Trophoblast cell (in vitro differentiated cells and primary cell): Measurements from ENCODE around the gene LRRN2.

Source experiments
- DNase-seq, 2 donors: peaks; one replicate each; pipeline ENCODE4 v3.0.0-alpha.2; 2016
- H2AFZ ChIP-seq: 2 replicates; pipeline ENCODE4 v1.6.1; 2013; ENCODE audit warnings: low read length, moderate library complexity, mild to moderate bottlenecking; ENCODE audit not compliant: insufficient read depth, poor library complexity
- H2AK5ac ChIP-seq: 2 replicates; pipeline ENCODE4 v1.6.1; 2013; ENCODE audit warnings: mild to moderate bottlenecking, low read length
- H2BK120ac ChIP-seq: 2 replicates; pipeline ENCODE4 v1.6.1; 2013; ENCODE audit warnings: low read length, mild to moderate bottlenecking, moderate library complexity; ENCODE audit not compliant: insufficient read depth, poor library complexity
- H2BK12ac ChIP-seq: 2 replicates; pipeline ENCODE4 v1.6.1; 2013; ENCODE audit warnings: mild to moderate bottlenecking, low read length, moderate library complexity
- H2BK5ac ChIP-seq: 2 replicates; pipeline ENCODE4 v1.6.1; 2013; ENCODE audit warnings: low read length, low read depth, moderate library complexity, mild to moderate bottlenecking; ENCODE audit not compliant: poor library complexity
- H3K14ac ChIP-seq: 2 replicates; pipeline ENCODE4 v1.6.1; 2013; ENCODE audit warnings: mild to moderate bottlenecking, low read length
- H3K18ac ChIP-seq: 2 replicates; pipeline ENCODE4 v1.6.1; 2013; ENCODE audit warnings: mild to moderate bottlenecking, low read length
- H3K23ac ChIP-seq: 2 replicates; pipeline ENCODE4 v1.6.1; 2013; ENCODE audit warnings: low read length
- H3K27ac ChIP-seq: 2 replicates; pipeline ENCODE4 v1.5.1; 2013; ENCODE audit warnings: low read depth, mild to moderate bottlenecking, inconsistent platforms, low read length, moderate library complexity
- H3K27me3 ChIP-seq: 2 replicates; pipeline ENCODE4 v1.6.1; 2013; ENCODE audit warnings: inconsistent platforms, mild to moderate bottlenecking, low read length, moderate library complexity; ENCODE audit not compliant: insufficient read depth
- H3K36me3 ChIP-seq, 2 experiments: 1 replicate in 1 of 2; 2 replicates in 1 of 2; pipeline ENCODE4 v1.6.1; 2013; ENCODE audit warnings: low read length in 2 of 2, mild to moderate bottlenecking in 2 of 2, moderate library complexity in 1 of 2; ENCODE audit not compliant: insufficient read depth in 2 of 2, control insufficient read depth in 1 of 2
- H3K4ac ChIP-seq: 2 replicates; pipeline ENCODE4 v1.6.1; 2013; ENCODE audit warnings: low read depth, mild to moderate bottlenecking, low read length, moderate library complexity
- H3K4me1 ChIP-seq, 2 experiments: 1 replicate in 1 of 2; 2 replicates in 1 of 2; pipeline ENCODE4 v1.6.1; 2013; ENCODE audit warnings: low read length in 2 of 2, mild to moderate bottlenecking in 2 of 2, moderate library complexity in 1 of 2; ENCODE audit not compliant: insufficient read depth in 2 of 2, control insufficient read depth in 1 of 2
- H3K4me2 ChIP-seq: 2 replicates; pipeline ENCODE4 v1.6.1; 2013; ENCODE audit warnings: inconsistent platforms, mild to moderate bottlenecking, low read length, moderate library complexity
- H3K4me3 ChIP-seq: 2 replicates; pipeline ENCODE4 v1.5.1; 2013; ENCODE audit warnings: mild to moderate bottlenecking, low read depth, low read length, inconsistent platforms
- H3K79me1 ChIP-seq: one replicate; pipeline ENCODE4 v1.6.1; 2013; ENCODE audit warnings: low read length
- H3K79me2 ChIP-seq: 2 replicates; pipeline ENCODE4 v1.6.1; 2013; ENCODE audit warnings: low read length, mild to moderate bottlenecking; ENCODE audit not compliant: control insufficient read depth, insufficient read depth, poor library complexity
- H3K9ac ChIP-seq: 2 replicates; pipeline ENCODE4 v1.6.1; 2013; ENCODE audit warnings: mild to moderate bottlenecking, low read length
- H3K9me3 ChIP-seq: 2 replicates; pipeline ENCODE4 v1.6.1; 2013; ENCODE audit warnings: low read depth, mild to moderate bottlenecking, control low read depth, inconsistent platforms, low read length; ENCODE audit not compliant: insufficient read depth
- H4K12ac ChIP-seq: 2 replicates; pipeline ENCODE4 v1.6.1; 2013; ENCODE audit warnings: low read depth, mild to moderate bottlenecking, low read length, moderate library complexity
- H4K8ac ChIP-seq: 2 replicates; pipeline ENCODE4 v1.6.1; 2013; ENCODE audit warnings: low read depth, mild to moderate bottlenecking, low read length, moderate library complexity
- H4K91ac ChIP-seq: one replicate; pipeline ENCODE4 v1.6.1; 2013; ENCODE audit warnings: low read depth, mild to moderate bottlenecking, low read length, moderate library complexity
- WGBS: extraction: QIAGEN DNeasy Blood & Tissue Kit; methylation state at CpG from one replicate; pipeline ENCODE4 v1.1.7; 2013; ENCODE audit warnings: missing lambda C conversion rate; ENCODE audit not compliant: insufficient read length, insufficient coverage; ENCODE audit errors: extremely low coverage; 5-methylcytosine and 5-hydroxymethylcytosine counted together

The LRRN2 gene

DNA sequence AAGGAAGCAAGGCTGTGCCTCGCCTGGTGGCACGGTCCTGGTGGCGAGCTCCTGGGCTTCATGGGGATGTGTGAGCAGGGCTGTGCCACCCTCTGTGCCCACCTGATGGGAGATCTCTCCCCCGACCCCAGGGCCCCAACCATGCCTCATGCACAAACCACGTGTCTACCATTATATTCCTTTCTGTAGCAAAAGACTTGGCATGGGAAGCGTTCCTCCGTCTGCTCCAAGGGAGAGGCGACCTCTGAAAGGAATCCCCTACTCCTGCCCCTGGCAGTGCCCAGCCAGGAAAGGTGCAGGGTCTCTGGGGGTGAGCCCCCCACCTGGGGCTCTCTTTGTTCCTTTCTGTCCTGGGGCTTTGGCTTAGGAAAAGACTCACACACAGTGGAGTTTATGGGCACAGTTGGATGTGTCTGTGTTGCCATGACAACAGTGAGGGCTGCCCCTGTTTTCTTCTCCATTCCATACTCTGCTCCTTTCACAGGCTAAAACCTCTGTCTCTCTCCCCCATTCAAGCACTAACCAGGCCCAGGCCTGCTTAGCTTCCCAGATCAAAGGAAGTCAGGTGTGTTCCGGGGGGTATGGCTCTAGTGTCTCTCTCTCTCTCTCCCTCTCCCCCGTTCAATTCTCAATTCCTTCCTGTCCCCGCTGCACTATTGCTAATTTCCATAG, 21.4 kb upstream of the LRRN2 start:
- H3K4me3 ChIP-seq: no peak overlapping the region
- no CpG with 5 or more reads among the region's 11 CpGs for WGBS
- H4K12ac ChIP-seq: no peak overlapping the region

DNA sequence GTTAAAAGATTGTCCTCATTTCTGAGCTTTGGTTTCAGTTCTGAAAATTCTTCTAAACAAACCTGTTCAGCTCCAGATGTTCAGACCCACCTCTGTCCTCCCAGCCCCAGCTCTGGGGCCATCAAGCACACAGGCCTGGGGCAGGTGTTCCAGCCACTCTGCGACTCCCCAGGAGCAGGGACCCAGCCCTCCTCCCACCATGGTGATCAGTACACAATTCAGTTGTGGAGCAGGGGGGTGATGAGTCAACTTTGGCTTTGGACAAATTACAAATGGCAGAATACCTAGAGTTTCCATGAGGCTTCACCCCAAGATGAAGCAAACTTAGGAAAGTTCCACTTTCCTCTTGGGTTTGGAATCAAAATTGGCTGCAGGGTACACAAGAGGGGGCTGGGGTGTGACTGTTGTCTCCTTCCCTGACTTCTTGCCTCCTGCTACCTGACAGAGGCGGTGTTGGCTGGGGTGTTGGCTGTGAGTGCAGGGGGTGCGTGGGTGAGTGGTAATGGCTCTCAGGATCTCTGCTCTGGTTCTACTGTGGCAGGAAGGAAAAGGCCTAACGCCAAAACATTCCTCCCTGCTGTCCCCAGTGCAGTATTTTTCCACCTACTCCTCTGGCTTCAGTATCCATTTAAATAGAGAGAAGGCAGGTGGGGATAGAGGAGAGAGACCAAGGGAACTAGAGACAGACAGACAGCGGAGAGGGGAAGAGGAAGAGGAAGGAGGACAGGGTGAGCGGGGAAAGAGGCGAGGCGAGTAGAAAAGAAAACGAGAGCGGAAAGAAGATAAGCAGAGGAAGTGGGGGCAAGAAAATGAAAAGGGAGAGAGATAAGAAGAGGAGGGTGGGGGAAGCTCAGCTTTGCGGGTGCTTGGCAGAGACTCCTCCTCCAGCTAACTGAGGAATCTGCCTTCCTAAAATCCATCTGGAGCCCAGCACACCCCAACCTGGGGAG, 20.6 kb upstream of the LRRN2 start:
- H4K12ac ChIP-seq: no peak overlapping the region
- DNase-seq: no peak
- no peak overlapping the region for H4K91ac ChIP-seq
- H3K4me3 ChIP-seq: no peak overlapping the region
- no peak overlapping the region for H3K4ac ChIP-seq
- no peak overlapping the region for H2AFZ ChIP-seq
- H3K36me3 ChIP-seq: no peaks in the 10 kb centered on the region
- H3K9ac ChIP-seq: no peak overlapping the region
- H4K8ac ChIP-seq: no peak overlapping the region
- no peak overlapping the region for H3K4me2 ChIP-seq
- H3K4me1 ChIP-seq: no peaks in the 10 kb centered on the region
- H2BK120ac ChIP-seq: no peak overlapping the region
- H3K79me2 ChIP-seq: no peaks in the 10 kb centered on the region
- peaks cover 7% of the 10 kb centered on the region for H3K27me3 ChIP-seq
- H2BK5ac ChIP-seq: no peak overlapping the region
- no peak overlapping the region for H2AK5ac ChIP-seq
- no peak overlapping the region for H3K23ac ChIP-seq
- H3K9me3 ChIP-seq: no peaks in the 10 kb centered on the region
- no peak overlapping the region for H2BK12ac ChIP-seq
- H3K27ac ChIP-seq: no peak overlapping the region
- no peak overlapping the region for H3K14ac ChIP-seq
- no peak overlapping the region for H3K18ac ChIP-seq
- no peaks in the 10 kb centered on the region for H3K79me1 ChIP-seq
- WGBS: 100% methylated on average over 5 of the region's 11 CpGs

More for the DNA sequence above, 21.4 kb upstream of the LRRN2 start:
- Histone ChIP-seq H3K9me3 (no peaks in the 10 kb centered on the region), H2AFZ (no peak overlapping the region), H3K79me2 (no peaks in the 10 kb centered on the region), H3K27ac (no peak overlapping the region), H3K18ac (no peak overlapping the region), H3K23ac (no peak overlapping the region), H3K4me2 (no peak overlapping the region), H3K4me1 (no peaks in the 10 kb centered on the region), H3K14ac (no peak overlapping the region), H2AK5ac (no peak overlapping the region), H3K9ac (no peak overlapping the region), H3K27me3 (peaks cover 13% of the 10 kb centered on the region), H3K4ac (no peak overlapping the region), H2BK120ac (no peak overlapping the region), H2BK5ac (no peak overlapping the region), H3K79me1 (no peaks in the 10 kb centered on the region), H4K91ac (no peak overlapping the region), H2BK12ac (no peak overlapping the region), H3K36me3 (no peaks in the 10 kb centered on the region), H4K8ac (no peak overlapping the region)
- no peak for DNase-seq

DNA sequence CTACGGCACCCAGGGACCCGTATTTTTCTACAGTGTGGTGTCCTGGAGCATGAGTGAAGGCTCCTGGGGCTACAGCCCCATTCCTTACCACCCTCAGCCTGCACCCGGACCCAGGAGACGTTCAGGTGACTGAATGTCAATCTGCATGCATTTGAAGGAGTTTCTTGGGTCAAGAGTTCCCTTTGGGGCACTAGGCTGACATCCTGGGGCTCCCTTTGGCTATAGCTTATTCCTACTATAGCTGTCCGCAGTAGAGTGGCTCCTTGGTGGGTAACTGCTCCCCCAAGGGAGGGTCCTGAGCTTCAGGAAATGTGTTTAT, 19.9 kb upstream of the LRRN2 start:
- Histone ChIP-seq H2BK5ac (no peak overlapping the region), H3K27me3 (peaks cover 7% of the 10 kb centered on the region), H3K18ac (no peak overlapping the region), H3K14ac (no peak overlapping the region), H3K79me1 (no peaks in the 10 kb centered on the region), H3K36me3 (no peaks in the 10 kb centered on the region), H3K23ac (no peak overlapping the region), H4K12ac (no peak overlapping the region), H3K9ac (no peak overlapping the region), H4K91ac (no peak overlapping the region), H3K4ac (no peak overlapping the region), H3K4me2 (no peak overlapping the region), H2BK120ac (no peak overlapping the region), H3K4me1 (no peaks in the 10 kb centered on the region), H3K4me3 (no peak overlapping the region), H3K79me2 (no peaks in the 10 kb centered on the region), H3K9me3 (no peaks in the 10 kb centered on the region), H2BK12ac (no peak overlapping the region), H3K27ac (no peak overlapping the region), H4K8ac (no peak overlapping the region), H2AK5ac (no peak overlapping the region), H2AFZ (no peak overlapping the region)
- no peak for DNase-seq
- no CpG with 5 or more reads among the region's 5 CpGs for WGBS

DNA sequence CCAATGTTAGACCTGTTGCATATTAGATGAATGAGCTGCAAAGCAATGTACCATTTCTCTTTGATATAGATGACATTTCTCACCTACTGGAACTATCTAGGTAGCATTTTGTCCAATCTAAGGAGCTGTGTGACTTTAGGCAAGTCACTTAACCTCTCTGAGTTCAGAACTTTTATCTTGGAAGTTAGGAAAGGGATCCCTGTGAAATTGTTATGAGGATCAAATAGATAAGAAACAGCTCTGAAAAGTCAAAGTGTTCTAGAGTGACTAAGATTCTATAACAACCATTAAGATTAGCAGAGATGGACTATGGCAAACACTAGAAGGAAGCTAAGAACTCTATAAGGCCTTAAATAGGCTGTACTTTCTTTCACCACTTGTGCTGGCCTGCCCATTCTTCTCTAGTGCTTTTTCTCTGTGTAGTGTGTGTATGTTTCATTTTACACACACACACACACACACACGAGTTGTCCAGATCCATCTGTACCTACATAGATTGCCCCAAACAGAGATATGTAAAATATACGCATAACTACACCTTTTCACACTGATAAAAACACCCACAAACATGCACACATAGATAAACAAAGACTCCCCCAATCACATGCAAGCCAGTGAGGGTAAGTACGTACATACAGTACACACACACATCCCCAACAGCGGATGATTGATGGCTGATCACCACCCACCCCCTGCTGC, 19.4 kb upstream of the LRRN2 start:
- Histone ChIP-seq H3K4ac (no peak overlapping the region), H3K9ac (no peak overlapping the region), H3K79me1 (no peaks in the 10 kb centered on the region), H4K12ac (no peak overlapping the region), H3K27me3 (peaks cover 5% of the 10 kb centered on the region), H3K4me1 (no peaks in the 10 kb centered on the region), H3K9me3 (no peaks in the 10 kb centered on the region), H3K36me3 (no peaks in the 10 kb centered on the region), H3K27ac (no peak overlapping the region), H3K14ac (no peak overlapping the region), H4K8ac (no peak overlapping the region), H3K18ac (no peak overlapping the region), H2BK5ac (no peak overlapping the region), H3K4me2 (no peak overlapping the region), H3K23ac (no peak overlapping the region), H3K4me3 (no peak overlapping the region), H2BK120ac (no peak overlapping the region), H2AFZ (no peak overlapping the region), H3K79me2 (no peaks in the 10 kb centered on the region), H2BK12ac (no peak overlapping the region), H4K91ac (no peak overlapping the region), H2AK5ac (no peak overlapping the region)
- no peak for DNase-seq
- no CpG with 5 or more reads among the region's 4 CpGs for WGBS
